Ovary (tissue), 9 donors: ENCODE results near the gene LNPEP. TPM values are rescaled to one million over a fixed set of nuclear protein-coding genes. Genes with fewer than 3 reads are reported as not detected.

Experiments
- DNase-seq, 5 donors: peaks; one replicate each; pipeline ENCODE4 v3.0.0-alpha.2; 2019 to 2020
- H3K27ac ChIP-seq, 2 donors: fragments of 200-600 bp; one replicate each; pipeline versions ENCODE4 v1.5.1 to v1.8.0; 2019 to 2022
- H3K27me3 ChIP-seq: fragments of 200-600 bp; one replicate; pipeline ENCODE4 v1.8.0; 2022
- H3K36me3 ChIP-seq: fragments of 200-600 bp; sonication (generic); one replicate; pipeline ENCODE4 v1.5.1; 2019
- H3K4me1 ChIP-seq: one replicate; pipeline ENCODE4 v1.8.1; 2013; ENCODE audit warnings: mild to moderate bottlenecking, moderate library complexity; ENCODE audit not compliant: insufficient read depth
- H3K4me3 ChIP-seq: fragments of 200-600 bp; sonication (generic); one replicate; pipeline ENCODE4 v1.5.1; 2017
- H3K9me3 ChIP-seq, 2 donors: fragments of 200-600 bp in 1 of 2; sonication (generic) in 1 of 2; one replicate each; pipeline versions ENCODE4 v1.5.1 to v1.8.1; 2013 to 2019; ENCODE audit warnings: mild to moderate bottlenecking in 1 of 2, moderate library complexity in 1 of 2
- EP300 ChIP-seq: sonication (generic); formaldehyde crosslinking; IDR thresholded peaks from one replicate; pipeline ENCODE4 v1.6.1; 2017; ENCODE audit warnings: antibody characterized with exemption
- POLR2A ChIP-seq: fragments of 450-650 bp; IDR thresholded peaks from one replicate; pipeline ENCODE4 v1.6.1; 2017; ENCODE audit warnings: antibody characterized with exemption, mild to moderate bottlenecking, moderate library complexity
- WGBS, 3 donors: extraction: QIAGEN DNeasy Blood & Tissue Kit in 1 of 3; methylation state at CpG; one replicate each; pipeline versions ENCODE4 v1.1.5 to v1.1.7; 2013 to 2017; 5-methylcytosine and 5-hydroxymethylcytosine counted together
- intact Hi-C, 4 donors: fragments of 100-400 bp; cut with DNase I; formaldehyde crosslinking; loops; one replicate each; pipeline versions ENCODE4 v1.11.0 to v1.15.1; 2022 to 2023
- polyA plus RNA-seq, 2 donors: library from polyadenylated mRNA; stranded (reverse); fragments of 200-250 nt in 1 of 2; fragments of 350-450 nt in 1 of 2; fragmentation: Illumina TruSeq in 1 of 2; extraction: RNeasy Lipid Tissue Mini Kit (QIAGEN cat#74804) in 1 of 2; gene quantifications; one replicate each; pipeline ENCODE4 v1.2.3, GENCODE V29; 2013 to 2014
- total RNA-seq, 7 donors: library from RNA; depleted of rRNA in 2 of 7; stranded (reverse); fragments of >200 nt in 2 of 7; fragmentation: NEBNext Ultra II Directional in 3 of 7; extraction: Animal tissue kit (Norgen Biotek cat#: 25700) in 3 of 7; gene quantifications; one replicate each; pipeline versions ENCODE4 v1.1.0 to v1.2.4, GENCODE V29; 2016 to 2023
- TF ChIP-seq, protein P1 (sequence below), 3 donors: fragments of 450-650 bp in 2 of 3; fragments of 200-600 bp in 1 of 3; IDR thresholded peaks; one replicate each; pipeline versions ENCODE4 v1.5.1 to v1.8.0; 2016 to 2022; ENCODE audit warnings: antibody characterized with exemption in 3 of 3, mild to moderate bottlenecking in 1 of 3
- donor health status: DM: no; HTN: no; CAD: no; lungs with moderate emphysema.
- donor health status: DM: no; HTN: no; CAD: no.
- donor health status: Bipolar disorder and iron deficiency.
- donor health status: DM: yes; HTN: yes; CAD: no.
- donor health status: DM: no; HTN: no; CAD: no.
- donor health status: DM: yes; HTN: yes; CAD: no.

Gene LNPEP
- total and polyA plus RNA-seq, 9 donors: 7.6 to 45.5 (median 32.3) TPM

DNA sequence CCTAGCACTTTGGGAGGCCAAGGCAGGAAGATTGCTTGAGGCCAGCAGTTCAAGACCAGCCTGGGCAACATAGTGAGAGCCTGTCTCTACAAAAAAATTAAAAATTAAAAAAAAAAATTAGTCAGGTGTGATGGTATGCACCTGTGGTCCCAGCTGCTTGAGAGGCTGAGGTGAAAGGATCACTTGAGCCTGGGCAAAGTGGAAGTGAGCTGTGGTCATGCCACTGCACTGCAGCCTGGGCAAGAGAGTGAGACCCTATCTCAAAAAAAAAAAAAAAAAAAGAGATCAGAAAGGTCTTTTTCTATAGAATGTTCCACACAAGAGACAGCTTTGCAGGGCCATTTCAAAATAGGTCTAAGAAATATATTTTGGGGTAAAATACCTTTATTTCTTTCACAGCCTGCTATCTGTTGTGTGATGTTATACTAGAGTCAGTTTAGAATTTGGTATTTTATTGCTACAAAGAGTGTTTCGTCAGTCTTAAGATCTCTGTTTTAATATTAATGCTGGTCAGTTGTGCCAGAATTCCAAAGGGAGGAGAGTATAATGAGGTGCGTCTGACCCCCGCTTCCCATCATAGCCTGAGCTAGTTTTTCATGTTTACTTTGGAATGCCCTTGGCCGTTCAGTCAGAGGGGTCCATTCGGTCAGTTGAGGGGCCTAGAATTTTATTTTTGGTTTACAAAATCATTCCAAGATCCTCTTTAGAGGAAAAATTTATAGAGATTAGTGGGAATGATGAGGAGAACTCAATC is 9.4 kb downstream of the LNPEP start:
- 62 to 86% (median 85%) methylated on average over 5 of the region's 5 CpGs for WGBS, 3 donors
- intact Hi-C loops: no loop called here
- H3K9me3 ChIP-seq: no peaks in the 10 kb centered on the region
- TF ChIP-seq, protein P1, sequence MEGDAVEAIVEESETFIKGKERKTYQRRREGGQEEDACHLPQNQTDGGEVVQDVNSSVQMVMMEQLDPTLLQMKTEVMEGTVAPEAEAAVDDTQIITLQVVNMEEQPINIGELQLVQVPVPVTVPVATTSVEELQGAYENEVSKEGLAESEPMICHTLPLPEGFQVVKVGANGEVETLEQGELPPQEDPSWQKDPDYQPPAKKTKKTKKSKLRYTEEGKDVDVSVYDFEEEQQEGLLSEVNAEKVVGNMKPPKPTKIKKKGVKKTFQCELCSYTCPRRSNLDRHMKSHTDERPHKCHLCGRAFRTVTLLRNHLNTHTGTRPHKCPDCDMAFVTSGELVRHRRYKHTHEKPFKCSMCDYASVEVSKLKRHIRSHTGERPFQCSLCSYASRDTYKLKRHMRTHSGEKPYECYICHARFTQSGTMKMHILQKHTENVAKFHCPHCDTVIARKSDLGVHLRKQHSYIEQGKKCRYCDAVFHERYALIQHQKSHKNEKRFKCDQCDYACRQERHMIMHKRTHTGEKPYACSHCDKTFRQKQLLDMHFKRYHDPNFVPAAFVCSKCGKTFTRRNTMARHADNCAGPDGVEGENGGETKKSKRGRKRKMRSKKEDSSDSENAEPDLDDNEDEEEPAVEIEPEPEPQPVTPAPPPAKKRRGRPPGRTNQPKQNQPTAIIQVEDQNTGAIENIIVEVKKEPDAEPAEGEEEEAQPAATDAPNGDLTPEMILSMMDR (IDR thresholded peaks at IDR 0.05): no peak
- no peak for TF ChIP-seq EP300
- TF ChIP-seq POLR2A: no peak
- no peak overlapping the region for H3K27ac ChIP-seq
- H3K36me3 ChIP-seq: no peaks in the 10 kb centered on the region
- no peak overlapping the region for H3K4me3 ChIP-seq
- H3K4me1 ChIP-seq: no peaks in the 10 kb centered on the region
- no peaks in the 10 kb centered on the region for H3K27me3 ChIP-seq
- no peak for DNase-seq

DNA sequence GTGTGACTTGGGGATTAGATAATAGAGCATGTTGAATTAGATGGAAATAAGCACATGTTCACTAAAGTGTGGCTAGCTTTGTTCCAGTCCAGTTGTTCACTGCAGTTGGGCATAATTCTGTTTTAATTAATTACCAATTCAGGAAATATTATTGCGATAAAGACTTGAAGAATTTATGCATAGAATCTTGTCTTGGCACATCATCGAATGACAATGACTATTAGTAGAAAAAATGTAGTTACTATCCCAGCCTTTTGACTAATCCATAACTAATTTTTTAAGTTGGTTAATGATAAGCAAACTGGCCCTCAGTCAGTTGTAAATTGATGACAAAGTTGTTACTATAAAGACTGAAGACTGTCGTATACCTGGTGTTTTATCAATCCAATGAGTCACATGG is 10.5 kb downstream of the LNPEP start:
- H3K4me1 ChIP-seq: no peaks in the 10 kb centered on the region
- H3K4me3 ChIP-seq: no peak overlapping the region
- H3K36me3 ChIP-seq: no peaks in the 10 kb centered on the region
- TF ChIP-seq EP300 (no peak), POLR2A (no peak)
- TF ChIP-seq, protein P1 (IDR thresholded peaks at IDR 0.05): no peak
- no peaks in the 10 kb centered on the region for H3K9me3 ChIP-seq
- WGBS, 3 donors: 94 to 96% (median 95%) methylated on average over 3 of the region's 3 CpGs
- H3K27ac ChIP-seq: no peak overlapping the region
- H3K27me3 ChIP-seq: no peaks in the 10 kb centered on the region
- intact Hi-C loops: no loop called here
- DNase-seq: no peak

DNA sequence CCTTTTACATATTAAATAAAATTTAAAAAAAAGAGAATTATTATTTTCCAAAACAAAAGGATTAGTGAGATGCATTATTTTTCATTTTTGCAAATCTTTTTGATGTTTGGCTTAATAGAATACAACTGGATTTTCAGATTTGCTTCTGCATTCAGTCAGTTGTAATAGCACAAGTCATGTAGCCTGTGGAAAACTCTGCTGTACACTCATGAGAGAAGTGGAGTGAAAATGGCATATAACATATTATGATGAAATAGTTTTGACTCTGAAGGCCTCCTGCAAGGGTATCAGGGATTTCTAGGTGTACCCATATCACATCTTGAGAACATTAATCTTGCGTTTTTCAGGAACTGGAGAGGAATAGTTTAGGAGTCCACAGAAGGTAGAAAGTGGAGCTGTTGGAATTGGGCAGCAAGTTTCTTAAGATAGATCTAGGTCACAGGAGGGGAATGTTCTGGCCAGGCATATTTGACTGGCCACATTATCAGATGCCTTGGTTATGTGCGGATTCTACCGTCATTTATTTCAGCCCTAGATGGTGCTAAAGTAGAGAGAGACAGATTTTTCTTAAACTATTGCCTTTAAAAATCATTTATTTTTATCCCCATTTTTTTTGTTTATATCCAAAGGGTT is 16.4 kb downstream of the LNPEP start:
- 73 to 78% (median 77%) methylated on average over 3 of the region's 3 CpGs for WGBS, 3 donors
- TF ChIP-seq, protein P1 (IDR thresholded peaks at IDR 0.05): no peak
- no peak for TF ChIP-seq EP300
- TF ChIP-seq POLR2A: no peak
- Histone ChIP-seq H3K27me3 (no peaks in the 10 kb centered on the region), H3K36me3 (no peaks in the 10 kb centered on the region), H3K9me3 (no peaks in the 10 kb centered on the region), H3K4me3 (no peak overlapping the region), H3K27ac (no peak overlapping the region), H3K4me1 (peaks cover 3% of the 10 kb centered on the region)
- intact Hi-C loops: no loop called here
- DNase-seq: no peak

DNA sequence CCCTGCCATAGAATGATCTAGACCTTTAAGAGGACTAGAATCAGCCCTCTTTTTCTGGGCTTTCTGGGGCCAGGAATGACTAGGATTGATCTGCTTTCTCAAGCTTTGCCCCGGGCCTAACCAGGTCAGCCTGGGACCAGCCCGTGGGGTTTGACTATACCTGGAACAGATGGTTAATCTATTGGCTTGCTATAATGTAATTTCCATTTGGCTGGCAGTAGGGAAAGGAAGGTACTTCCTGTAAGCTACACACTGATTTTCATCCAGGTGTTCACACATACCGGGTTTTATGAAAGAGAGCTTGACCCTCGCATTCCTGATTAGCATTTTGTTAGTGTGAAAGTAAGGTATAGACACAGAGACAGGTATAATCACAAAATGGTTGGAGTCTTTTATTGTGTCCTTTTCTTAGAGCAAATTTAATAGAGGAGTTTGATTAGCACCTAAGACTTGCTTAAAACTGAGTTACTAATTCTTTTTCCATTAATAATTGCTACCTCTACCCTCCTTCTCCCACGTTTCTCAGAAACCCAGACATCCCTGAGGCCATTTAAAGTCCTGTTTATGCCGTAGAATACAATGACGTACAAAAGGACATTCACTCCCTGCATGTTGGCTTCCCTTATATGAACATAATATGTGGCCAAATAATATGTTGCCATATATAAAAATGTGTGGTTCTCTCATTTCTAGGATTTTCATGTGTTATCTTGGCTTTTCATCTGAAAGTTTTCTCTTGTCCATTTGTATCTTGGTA is 17.3 kb downstream of the LNPEP start:
- H3K27ac ChIP-seq: no peak overlapping the region
- peaks cover 3% of the 10 kb centered on the region for H3K4me1 ChIP-seq
- no peaks in the 10 kb centered on the region for H3K9me3 ChIP-seq
- no peaks in the 10 kb centered on the region for H3K36me3 ChIP-seq
- H3K4me3 ChIP-seq: no peak overlapping the region
- intact Hi-C loops: no loop called here
- WGBS, 3 donors: 83 to 92% (median 92%) methylated on average over 7 of the region's 7 CpGs
- no peaks in the 10 kb centered on the region for H3K27me3 ChIP-seq
- no peak for DNase-seq
- TF ChIP-seq POLR2A: no peak
- TF ChIP-seq, protein P1 (IDR thresholded peaks at IDR 0.05): no peak
- no peak for TF ChIP-seq EP300
